ENCODE data around the gene CCHCR1.

CCHCR1 gene

DNA sequence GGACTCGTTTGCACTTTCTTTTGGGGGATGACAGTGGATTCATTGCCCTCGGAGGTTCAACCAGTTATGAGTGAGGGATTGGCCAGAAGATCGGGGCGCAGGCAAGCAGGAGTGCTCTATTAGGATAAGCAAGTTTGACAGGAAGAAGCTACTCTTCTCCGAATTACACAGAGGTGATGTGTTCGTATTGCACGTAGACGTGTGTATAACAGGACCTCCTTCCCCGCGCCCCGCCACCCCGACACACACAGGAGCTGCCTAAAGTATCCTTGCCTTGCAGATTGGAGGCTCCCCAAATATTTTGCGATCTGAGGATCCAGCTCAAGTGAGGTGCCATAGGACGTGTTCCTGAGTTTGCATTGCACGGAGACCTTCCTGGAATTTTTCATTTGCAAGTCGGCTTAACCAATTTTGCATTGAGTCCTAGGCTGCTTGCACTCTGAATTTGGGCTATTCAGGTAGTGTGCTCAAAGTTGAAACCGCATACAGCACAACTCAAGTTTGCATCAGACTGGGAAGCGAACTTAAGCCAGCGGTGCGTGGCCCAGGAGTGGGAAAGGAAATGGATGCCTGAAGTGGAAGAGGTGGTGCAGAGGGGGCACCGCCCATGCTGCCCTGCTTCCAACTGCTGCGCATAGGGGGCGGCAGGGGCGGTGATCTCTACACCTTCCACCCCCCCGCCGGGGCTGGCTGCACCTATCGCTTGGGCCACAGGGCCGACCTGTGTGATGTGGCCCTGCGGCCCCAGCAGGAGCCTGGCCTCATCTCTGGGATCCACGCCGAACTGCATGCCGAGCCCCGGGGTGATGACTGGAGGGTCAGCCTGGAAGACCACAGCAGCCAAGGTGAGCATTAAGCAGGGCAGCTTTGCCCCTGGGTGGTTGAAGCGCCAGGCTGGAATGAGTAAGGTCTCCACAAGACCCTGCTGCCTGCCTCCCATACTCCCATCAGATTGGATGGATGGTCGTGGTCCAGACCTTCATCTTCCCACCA, 1.6 kb upstream of the CCHCR1 start:
- peak; percentile 30 for DNase-seq

- DNase-seq: peak; percentile 100
These were observed 699 bp upstream of the CCHCR1 start, which contains the start of gene TCF19 for GRCh38 chr6:31158140-31158862. Gene TCF19, plus strand, starts transcription at chr6:31158589. Its CDS starts 881 bp downstream, at chr6:31159470.

GRCh38 chr6:31156641-31157040, 961 bp downstream of the CCHCR1 start:
- no peak for DNase-seq

DNA sequence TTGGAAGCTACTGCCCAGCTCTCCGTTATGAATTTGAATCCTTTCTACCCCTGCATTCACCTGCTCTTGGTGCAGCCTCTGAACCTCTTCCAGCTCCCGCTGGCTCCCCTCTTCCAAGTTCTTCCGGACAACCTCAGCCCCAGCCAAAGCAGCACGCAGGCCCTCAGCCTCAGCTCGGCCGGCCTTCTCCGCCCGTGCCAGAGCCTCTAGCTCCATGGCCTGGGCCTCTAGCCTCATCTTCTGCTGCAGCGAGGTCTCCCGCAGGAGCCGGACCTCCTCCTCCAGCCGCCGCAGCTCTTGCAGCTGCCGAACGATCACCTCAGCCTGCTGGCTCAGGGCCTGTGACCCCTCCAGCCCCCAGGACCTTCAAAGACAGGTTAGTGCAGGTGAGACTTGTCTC, 3.2 kb downstream of the CCHCR1 start:
- DNase-seq: no peak

- DNase-seq: no peak
These were observed 4.8 kb downstream of the CCHCR1 start for GRCh38 chr6:31152781-31153180.

GRCh38 chr6:31149827-31150447, 7.7 kb downstream of the CCHCR1 start:
- DNase-seq: no peak

GRCh38 chr6:31145386-31145785, 12.2 kb downstream of the CCHCR1 start:
- DNase-seq: no peak

- DNase-seq: no peak
These were observed 12.6 kb downstream of the CCHCR1 start for GRCh38 chr6:31144970-31145340.

- no peak for DNase-seq
These were observed 13.2 kb downstream of the CCHCR1 start for GRCh38 chr6:31144296-31144969.

- peak; percentile 79 for DNase-seq
These were observed 14.5 kb downstream of the CCHCR1 start for GRCh38 chr6:31143148-31143547.

GRCh38 chr6:31142361-31142761, 15.2 kb downstream of the CCHCR1 start:
- peak; percentile 54 for DNase-seq

- DNase-seq: no peak
These were observed 17.0 kb downstream of the CCHCR1 start for GRCh38 chr6:31140643-31141042.

- no peak for DNase-seq
These were observed 18.0 kb downstream of the CCHCR1 start for GRCh38 chr6:31139599-31139998.

DNA sequence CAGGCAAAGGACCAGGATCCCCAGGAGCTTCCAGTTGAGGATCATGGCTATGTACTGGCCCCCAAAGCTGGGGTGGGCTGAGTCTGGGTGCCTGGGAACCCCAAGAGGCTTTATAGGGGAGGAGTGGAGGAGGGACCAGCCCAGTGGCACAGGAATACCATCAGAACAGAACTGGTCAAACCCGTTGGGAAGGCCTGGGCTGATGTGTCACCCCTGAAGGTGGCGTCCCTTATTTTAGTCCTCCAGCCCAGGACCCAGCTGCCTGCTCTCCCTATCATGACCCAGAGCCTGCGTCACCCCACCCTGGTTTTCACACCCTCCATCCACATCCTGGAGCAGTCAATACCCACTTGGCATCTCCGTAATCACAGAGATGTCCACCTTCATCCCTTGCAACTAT, 18.6 kb downstream of the CCHCR1 start, which contains the start of gene PSORS1C2:
TSS of gene PSORS1C2 (minus strand) at position 85 of the 400 bp plus-strand sequence. CDS start at position 45, 40 bp downstream.
- DNase-seq: no peak

GRCh38 chr6:31135710-31136109, 21.9 kb downstream of the CCHCR1 start:
- DNase-seq: no peak

DNA sequence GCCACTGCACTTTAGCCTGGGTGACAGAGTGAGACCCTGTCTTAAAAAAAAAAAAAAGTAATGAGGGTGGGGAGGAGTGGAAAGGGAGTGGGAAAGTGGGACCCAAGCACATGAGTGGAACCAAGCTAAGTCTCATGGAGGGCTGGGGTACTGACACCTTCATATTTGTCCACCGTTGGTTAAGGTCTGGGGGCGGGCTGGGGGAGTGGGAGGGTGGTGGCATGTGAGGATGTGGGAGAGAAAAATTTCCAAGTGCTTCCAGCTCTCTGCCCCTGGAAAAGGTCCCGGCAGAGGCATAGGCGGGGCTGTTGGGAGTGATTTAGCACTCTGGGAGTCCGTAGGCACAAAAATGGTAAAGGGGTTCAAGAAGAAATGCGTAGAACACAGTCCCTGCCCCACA, 24.8 kb downstream of the CCHCR1 start:
- DNase-seq: no peak

DNA sequence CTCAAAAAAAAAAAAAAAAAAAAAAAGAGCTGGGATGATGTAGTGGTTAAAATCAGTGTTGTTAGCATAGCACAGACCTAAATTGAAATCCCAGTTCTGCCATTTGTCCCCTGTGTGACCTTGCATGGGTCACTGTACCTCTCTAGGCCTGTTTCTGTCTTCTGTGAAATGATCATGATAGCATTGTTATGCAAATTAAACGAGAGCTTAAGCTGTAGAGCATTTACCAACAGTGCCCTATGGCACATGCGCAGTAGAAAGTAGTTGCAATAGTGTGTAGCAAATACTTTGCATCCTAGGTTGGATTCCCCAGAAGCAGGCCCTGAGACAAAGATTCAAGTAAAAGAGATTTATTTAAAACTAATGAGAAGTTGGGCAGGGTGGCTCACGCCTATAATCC, 26.0 kb downstream of the CCHCR1 start:
- DNase-seq: no peak

GRCh38 chr6:31130751-31131150, 26.9 kb downstream of the CCHCR1 start:
- no peak for DNase-seq

DNA sequence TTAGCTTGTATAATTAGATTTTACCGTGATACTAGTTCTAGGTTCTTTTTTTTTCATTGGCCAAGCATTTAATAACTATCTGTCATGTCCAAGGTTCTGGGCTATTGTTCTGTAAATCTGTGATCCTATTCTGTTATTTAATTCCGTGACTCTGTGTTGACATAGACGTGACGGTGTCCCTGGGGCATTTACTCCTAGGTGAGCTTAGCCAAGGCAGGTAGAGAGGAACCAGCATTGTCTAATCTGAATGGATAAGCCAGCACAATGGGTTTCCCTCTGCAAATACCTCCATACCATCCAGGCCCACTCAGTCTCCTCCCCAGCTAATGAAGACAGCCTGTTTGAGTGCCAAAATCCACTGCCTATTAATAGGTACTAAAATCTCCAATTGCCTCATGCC, 28.5 kb downstream of the CCHCR1 start:
- DNase-seq: no peak

DNA sequence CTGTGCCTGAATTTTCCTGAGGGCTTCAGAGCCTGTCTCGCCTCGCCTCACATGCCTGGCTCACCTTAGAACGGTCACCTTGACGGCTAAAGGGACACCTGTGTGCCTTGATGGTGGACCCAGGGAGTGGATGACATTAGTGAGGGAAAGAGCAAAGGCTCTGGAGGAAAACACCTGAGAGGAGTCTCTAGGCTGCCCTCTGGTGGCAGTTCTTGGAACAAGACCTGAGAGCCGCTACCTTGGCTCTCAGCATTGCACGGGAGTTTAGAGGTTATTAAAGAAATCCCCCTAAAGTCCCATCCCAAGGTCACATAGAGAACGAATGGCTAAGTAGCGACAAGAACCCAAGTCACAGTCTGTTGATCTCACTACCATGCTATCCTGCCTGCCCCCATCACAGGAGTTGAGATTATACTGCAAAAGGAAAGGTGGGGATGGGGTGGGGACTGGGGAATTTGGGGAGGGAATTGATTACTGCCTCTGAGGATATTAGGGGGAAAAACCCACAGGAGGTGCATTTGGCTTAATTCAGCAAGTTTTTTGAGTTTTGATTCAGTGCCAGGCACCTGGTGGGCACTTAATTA, 29.4 kb downstream of the CCHCR1 start:
- peak; percentile 46 for DNase-seq

GRCh38 chr6:31126396-31127175, 31.0 kb downstream of the CCHCR1 start:
- DNase-seq: no peak

Data from right hindlimb (tissue), 1 donor.